GM12801 (cell line): Measurements from ENCODE around the gene SCG3.

Source experiments
- CTCF ChIP-seq: IDR thresholded peaks from one replicate; pipeline ENCODE4 v1.5.1; 2011; ENCODE audit warnings: control low read depth; ENCODE audit not compliant: insufficient read length; ENCODE audit errors: extremely low read depth

SCG3 gene

GRCh38 chr15:51696566-51696965 lies 15.3 kb downstream of the SCG3 start:
- TF ChIP-seq CTCF, result no peak

GRCh38 chr15:51697163-51697562 lies 15.9 kb downstream of the SCG3 start:
- TF ChIP-seq CTCF, result no peak

GRCh38 chr15:51699373-51699772 lies 18.1 kb downstream of the SCG3 start:
- TF ChIP-seq CTCF, result no peak

GRCh38 chr15:51702710-51703109 lies 21.4 kb downstream of the SCG3 start:
- no peak for TF ChIP-seq CTCF

- no peak for TF ChIP-seq CTCF
These were observed 25.0 kb downstream of the SCG3 start for GRCh38 chr15:51706291-51706690.

- TF ChIP-seq CTCF, result no peak
These were observed 25.8 kb downstream of the SCG3 start for GRCh38 chr15:51706926-51707608.

- no peak for TF ChIP-seq CTCF
These were observed 26.7 kb downstream of the SCG3 start for GRCh38 chr15:51708013-51708412.
